Measurements from ENCODE around the gene FKRP. TPM values are rescaled to one million over a fixed set of nuclear protein-coding genes. Genes with fewer than 3 reads are reported as not detected.
A peak's percentile ranks its signal among the peaks of the same experiment; 100 is the strongest.

Gene FKRP
- total and polyA plus RNA-seq, 2 of the 13 experiments (the other 11 are each of a cell fraction or from before 2014, with no cell fraction given): 7.3 to 9.8 TPM

DNA sequence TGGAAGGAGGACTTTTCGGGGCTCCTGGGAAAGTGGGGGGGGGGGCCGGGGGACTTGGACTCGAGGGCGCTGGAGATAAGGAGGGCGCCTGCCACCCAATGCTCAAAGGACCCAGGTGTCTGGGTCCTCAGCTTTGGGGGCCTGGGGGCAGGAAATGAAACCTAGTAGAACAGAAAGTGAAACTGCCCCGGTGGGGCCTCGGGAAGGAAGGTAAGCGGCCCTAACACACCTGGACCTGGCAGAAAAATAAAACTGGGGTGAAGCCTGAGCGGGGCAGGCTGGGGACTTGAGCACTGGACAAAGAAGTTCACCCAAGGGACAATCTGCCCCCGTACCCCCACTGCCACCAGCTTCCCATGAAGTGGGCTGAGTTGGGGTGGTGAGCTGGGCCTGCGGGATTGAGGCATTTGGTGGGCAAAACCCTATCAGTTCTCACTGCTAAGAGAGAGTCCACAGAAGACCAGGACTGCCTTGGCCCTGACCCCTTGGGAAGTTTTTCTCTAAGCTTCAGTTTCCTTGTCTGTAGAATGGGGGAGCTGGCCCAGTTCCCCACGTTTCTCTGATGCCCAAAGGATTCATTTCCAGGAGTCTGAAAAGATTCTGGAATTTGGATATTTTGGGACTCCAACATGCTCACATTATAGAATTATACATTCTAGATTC lies 31.3 kb upstream of the FKRP start (continued):
- TF ChIP-seq WIZ (CRISPR knock-in tag; IDR thresholded peaks at IDR 0.05) (no peak), ZNF703 (CRISPR knock-in tag; IDR thresholded peaks at IDR 0.05; ENCODE audit: borderline replicate concordance) (no peak), SNAPC2 (CRISPR knock-in tag; IDR thresholded peaks at IDR 0.05) (no peak), CBX1 (IDR thresholded peaks at IDR 0.05; ENCODE audit: low read depth) (no peak), STAT5B (CRISPR knock-in tag; IDR thresholded peaks at IDR 0.05) (no peak), NFE2L1 (CRISPR knock-in tag; IDR thresholded peaks at IDR 0.05; ENCODE audit: borderline replicate concordance) (no peak), ZNF891 (CRISPR knock-in tag; IDR thresholded peaks at IDR 0.05) (0 out of 2 replicates have a peak, but pooled peaks have one; percentile 31), ZNF331 (CRISPR knock-in tag; IDR thresholded peaks at IDR 0.05) (no peak), TEAD2 (CRISPR knock-in tag; IDR thresholded peaks at IDR 0.05) (no peak)
- TF ChIP-seq, protein P1, sequence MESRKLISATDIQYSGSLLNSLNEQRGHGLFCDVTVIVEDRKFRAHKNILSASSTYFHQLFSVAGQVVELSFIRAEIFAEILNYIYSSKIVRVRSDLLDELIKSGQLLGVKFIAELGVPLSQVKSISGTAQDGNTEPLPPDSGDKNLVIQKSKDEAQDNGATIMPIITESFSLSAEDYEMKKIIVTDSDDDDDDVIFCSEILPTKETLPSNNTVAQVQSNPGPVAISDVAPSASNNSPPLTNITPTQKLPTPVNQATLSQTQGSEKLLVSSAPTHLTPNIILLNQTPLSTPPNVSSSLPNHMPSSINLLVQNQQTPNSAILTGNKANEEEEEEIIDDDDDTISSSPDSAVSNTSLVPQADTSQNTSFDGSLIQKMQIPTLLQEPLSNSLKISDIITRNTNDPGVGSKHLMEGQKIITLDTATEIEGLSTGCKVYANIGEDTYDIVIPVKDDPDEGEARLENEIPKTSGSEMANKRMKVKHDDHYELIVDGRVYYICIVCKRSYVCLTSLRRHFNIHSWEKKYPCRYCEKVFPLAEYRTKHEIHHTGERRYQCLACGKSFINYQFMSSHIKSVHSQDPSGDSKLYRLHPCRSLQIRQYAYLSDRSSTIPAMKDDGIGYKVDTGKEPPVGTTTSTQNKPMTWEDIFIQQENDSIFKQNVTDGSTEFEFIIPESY (CRISPR knock-in tag; IDR thresholded peaks at IDR 0.05): no peak
- TF ChIP-seq, protein P2, sequence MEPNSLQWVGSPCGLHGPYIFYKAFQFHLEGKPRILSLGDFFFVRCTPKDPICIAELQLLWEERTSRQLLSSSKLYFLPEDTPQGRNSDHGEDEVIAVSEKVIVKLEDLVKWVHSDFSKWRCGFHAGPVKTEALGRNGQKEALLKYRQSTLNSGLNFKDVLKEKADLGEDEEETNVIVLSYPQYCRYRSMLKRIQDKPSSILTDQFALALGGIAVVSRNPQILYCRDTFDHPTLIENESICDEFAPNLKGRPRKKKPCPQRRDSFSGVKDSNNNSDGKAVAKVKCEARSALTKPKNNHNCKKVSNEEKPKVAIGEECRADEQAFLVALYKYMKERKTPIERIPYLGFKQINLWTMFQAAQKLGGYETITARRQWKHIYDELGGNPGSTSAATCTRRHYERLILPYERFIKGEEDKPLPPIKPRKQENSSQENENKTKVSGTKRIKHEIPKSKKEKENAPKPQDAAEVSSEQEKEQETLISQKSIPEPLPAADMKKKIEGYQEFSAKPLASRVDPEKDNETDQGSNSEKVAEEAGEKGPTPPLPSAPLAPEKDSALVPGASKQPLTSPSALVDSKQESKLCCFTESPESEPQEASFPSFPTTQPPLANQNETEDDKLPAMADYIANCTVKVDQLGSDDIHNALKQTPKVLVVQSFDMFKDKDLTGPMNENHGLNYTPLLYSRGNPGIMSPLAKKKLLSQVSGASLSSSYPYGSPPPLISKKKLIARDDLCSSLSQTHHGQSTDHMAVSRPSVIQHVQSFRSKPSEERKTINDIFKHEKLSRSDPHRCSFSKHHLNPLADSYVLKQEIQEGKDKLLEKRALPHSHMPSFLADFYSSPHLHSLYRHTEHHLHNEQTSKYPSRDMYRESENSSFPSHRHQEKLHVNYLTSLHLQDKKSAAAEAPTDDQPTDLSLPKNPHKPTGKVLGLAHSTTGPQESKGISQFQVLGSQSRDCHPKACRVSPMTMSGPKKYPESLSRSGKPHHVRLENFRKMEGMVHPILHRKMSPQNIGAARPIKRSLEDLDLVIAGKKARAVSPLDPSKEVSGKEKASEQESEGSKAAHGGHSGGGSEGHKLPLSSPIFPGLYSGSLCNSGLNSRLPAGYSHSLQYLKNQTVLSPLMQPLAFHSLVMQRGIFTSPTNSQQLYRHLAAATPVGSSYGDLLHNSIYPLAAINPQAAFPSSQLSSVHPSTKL (CRISPR knock-in tag; IDR thresholded peaks at IDR 0.05): no peak
- TF ChIP-seq, protein P3, sequence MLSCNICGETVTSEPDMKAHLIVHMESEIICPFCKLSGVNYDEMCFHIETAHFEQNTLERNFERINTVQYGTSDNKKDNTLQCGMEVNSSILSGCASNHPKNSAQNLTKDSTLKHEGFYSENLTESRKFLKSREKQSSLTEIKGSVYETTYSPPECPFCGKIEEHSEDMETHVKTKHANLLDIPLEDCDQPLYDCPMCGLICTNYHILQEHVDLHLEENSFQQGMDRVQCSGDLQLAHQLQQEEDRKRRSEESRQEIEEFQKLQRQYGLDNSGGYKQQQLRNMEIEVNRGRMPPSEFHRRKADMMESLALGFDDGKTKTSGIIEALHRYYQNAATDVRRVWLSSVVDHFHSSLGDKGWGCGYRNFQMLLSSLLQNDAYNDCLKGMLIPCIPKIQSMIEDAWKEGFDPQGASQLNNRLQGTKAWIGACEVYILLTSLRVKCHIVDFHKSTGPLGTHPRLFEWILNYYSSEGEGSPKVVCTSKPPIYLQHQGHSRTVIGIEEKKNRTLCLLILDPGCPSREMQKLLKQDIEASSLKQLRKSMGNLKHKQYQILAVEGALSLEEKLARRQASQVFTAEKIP (CRISPR knock-in tag; IDR thresholded peaks at IDR 0.05; ENCODE audit: borderline replicate concordance): no peak
- TF ChIP-seq, protein P4, sequence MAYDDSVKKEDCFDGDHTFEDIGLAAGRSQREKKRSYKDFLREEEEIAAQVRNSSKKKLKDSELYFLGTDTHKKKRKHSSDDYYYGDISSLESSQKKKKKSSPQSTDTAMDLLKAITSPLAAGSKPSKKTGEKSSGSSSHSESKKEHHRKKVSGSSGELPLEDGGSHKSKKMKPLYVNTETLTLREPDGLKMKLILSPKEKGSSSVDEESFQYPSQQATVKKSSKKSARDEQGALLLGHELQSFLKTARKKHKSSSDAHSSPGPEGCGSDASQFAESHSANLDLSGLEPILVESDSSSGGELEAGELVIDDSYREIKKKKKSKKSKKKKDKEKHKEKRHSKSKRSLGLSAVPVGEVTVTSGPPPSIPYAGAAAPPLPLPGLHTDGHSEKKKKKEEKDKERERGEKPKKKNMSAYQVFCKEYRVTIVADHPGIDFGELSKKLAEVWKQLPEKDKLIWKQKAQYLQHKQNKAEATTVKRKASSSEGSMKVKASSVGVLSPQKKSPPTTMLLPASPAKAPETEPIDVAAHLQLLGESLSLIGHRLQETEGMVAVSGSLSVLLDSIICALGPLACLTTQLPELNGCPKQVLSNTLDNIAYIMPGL (CRISPR knock-in tag; IDR thresholded peaks at IDR 0.05; ENCODE audit: borderline replicate concordance in 1 of 2, low read depth in 1 of 2): 0 out of 4 replicates have a peak, but pooled peaks of 1 of the 2 experiments have one; percentile 40
